Activated B cell treated with CpG ODN at 0.5 μM for 24 hours (primary cell): Measurements from ENCODE around the gene SND1. TPM values are rescaled to one million over a fixed set of nuclear protein-coding genes. Genes with fewer than 3 reads are reported as not detected.

Experiments
- ATAC-seq: fragments of 200-7000 bp; cut with Tn5 transposase; one replicate; pipeline ENCODE4 v1.10.0; 2021; ENCODE audit warnings: low read depth, mild to moderate bottlenecking, moderate library complexity
- CTCF ChIA-PET: fragments of 350-600 bp; sonication (Branson Sonifier 250); formaldehyde crosslinking; loops from one replicate; lab custom pipeline; 2021; ENCODE audit warnings: antibody characterized with exemption; lab: Charles Lee
- POLR2A ChIA-PET: fragments of 350-600 bp; sonication (Branson Sonifier 250); formaldehyde crosslinking; loops from one replicate; lab custom pipeline; 2021; ENCODE audit warnings: antibody characterized with exemption; lab: Charles Lee
- DNase-seq: peaks from one replicate; pipeline ENCODE4 v3.0.0; 2022
- H3K27ac Mint-ChIP-seq: one replicate; pipeline ENCODE4 v1.8.0; 2020; ENCODE audit warnings: mixed read lengths
- H3K27me3 Mint-ChIP-seq: one replicate; pipeline ENCODE4 v1.8.0; 2021; ENCODE audit warnings: mixed read lengths
- H3K36me3 Mint-ChIP-seq: one replicate; pipeline ENCODE4 v1.8.0; 2021; ENCODE audit warnings: low read depth, mixed read lengths
- H3K4me1 Mint-ChIP-seq: one replicate; pipeline ENCODE4 v1.8.0; 2021; ENCODE audit warnings: mixed read lengths
- H3K4me3 Mint-ChIP-seq: one replicate; pipeline ENCODE4 v1.8.0; 2020; ENCODE audit warnings: mild to moderate bottlenecking, mixed read lengths
- H3K9me3 Mint-ChIP-seq: one replicate; pipeline ENCODE4 v1.8.0; 2020; ENCODE audit warnings: mixed read lengths
- CTCF ChIP-seq: fragments of 200-600 bp; IDR thresholded peaks from one replicate; pipeline ENCODE4 v1.8.0; 2022; ENCODE audit warnings: antibody characterized with exemption, mild to moderate bottlenecking
- intact Hi-C: fragments of 100-400 bp; cut with micrococcal nuclease; formaldehyde crosslinking; loops from one replicate; pipeline ENCODE4 v1.15.1; 2024
- total RNA-seq: library from RNA; stranded (reverse); gene quantifications from 2 replicates; pipeline ENCODE4 v1.2.3, GENCODE V29; 2022

SND1 gene
- total RNA-seq, 1 donor from 2014 or later, result 215 TPM

- DNase-seq (no peak), ATAC-seq (no peak)
- Mint-ChIP-seq H3K27ac (no peak overlapping the region), H3K4me3 (no peak overlapping the region), H3K27me3 (no peaks in the 10 kb centered on the region), H3K36me3 (peaks cover 41% of the 10 kb centered on the region), H3K4me1 (peaks cover 4% of the 10 kb centered on the region), H3K9me3 (no peaks in the 10 kb centered on the region)
- ChIA-PET POLR2A (no interaction called here), CTCF (no interaction called here)
- TF ChIP-seq CTCF, result no peak
- intact Hi-C loops, result no loop called here
Measured at GRCh38 chr7:127807340-127807739, 155.3 kb downstream of the SND1 start.

- peaks cover 43% of the 10 kb centered on the region for H3K36me3 Mint-ChIP-seq
- no peaks in the 10 kb centered on the region for H3K9me3 Mint-ChIP-seq
- H3K27me3 Mint-ChIP-seq, result no peaks in the 10 kb centered on the region
- CTCF ChIA-PET, result interaction anchor here (1.1 kb wide), 1 partner anchor 15 kb away, joined by 3 read pairs; no protein-coding TSS in a partner anchor
- no peak for TF ChIP-seq CTCF
- intact Hi-C loops, result no loop called here
- ATAC-seq (no peak), DNase-seq (no peak)
- H3K4me3 Mint-ChIP-seq, result no peak overlapping the region
- H3K27ac Mint-ChIP-seq, result no peak overlapping the region
- H3K4me1 Mint-ChIP-seq, result peaks cover 4% of the 10 kb centered on the region
- POLR2A ChIA-PET, result no interaction called here
Measured at GRCh38 chr7:127807829-127808228, 155.8 kb downstream of the SND1 start.

- H3K4me3 Mint-ChIP-seq, result no peak overlapping the region
- no peak overlapping the region for H3K27ac Mint-ChIP-seq
- no peak for DNase-seq
- POLR2A ChIA-PET, result no interaction called here
- no peaks in the 10 kb centered on the region for H3K9me3 Mint-ChIP-seq
- no peaks in the 10 kb centered on the region for H3K27me3 Mint-ChIP-seq
- H3K36me3 Mint-ChIP-seq, result peaks cover 46% of the 10 kb centered on the region
- intact Hi-C loops, result no loop called here
- TF ChIP-seq CTCF, result no peak
- CTCF ChIA-PET, result no interaction called here
- peaks cover 4% of the 10 kb centered on the region for H3K4me1 Mint-ChIP-seq
- peak; percentile 25 for ATAC-seq
Measured at GRCh38 chr7:127809261-127809702, 157.3 kb downstream of the SND1 start.

GRCh38 chr7:127810113-127810512, 158.1 kb downstream of the SND1 start:
- ChIA-PET POLR2A (no interaction called here), CTCF (no interaction called here)
- no peaks in the 10 kb centered on the region for H3K9me3 Mint-ChIP-seq
- H3K36me3 Mint-ChIP-seq, result peaks cover 44% of the 10 kb centered on the region
- H3K4me1 Mint-ChIP-seq, result peaks cover 4% of the 10 kb centered on the region
- no peaks in the 10 kb centered on the region for H3K27me3 Mint-ChIP-seq
- H3K4me3 Mint-ChIP-seq, result no peak overlapping the region
- DNase-seq (no peak), ATAC-seq (no peak)
- H3K27ac Mint-ChIP-seq, result no peak overlapping the region
- intact Hi-C loops, result no loop called here
- no peak for TF ChIP-seq CTCF

GRCh38 chr7:127810696-127811660, 159.0 kb downstream of the SND1 start:
- H3K27ac Mint-ChIP-seq, result no peak overlapping the region
- no peak for DNase-seq
- H3K9me3 Mint-ChIP-seq, result no peaks in the 10 kb centered on the region
- ChIA-PET CTCF (no interaction called here), POLR2A (no interaction called here)
- peaks cover 4% of the 10 kb centered on the region for H3K4me1 Mint-ChIP-seq
- peaks cover 36% of the 10 kb centered on the region for H3K36me3 Mint-ChIP-seq
- no peaks in the 10 kb centered on the region for H3K27me3 Mint-ChIP-seq
- no peak overlapping the region for H3K4me3 Mint-ChIP-seq
- no peak for TF ChIP-seq CTCF
- no peak for ATAC-seq
- intact Hi-C loops, result no loop called here
